C4-2B (cell line): ENCODE results near the gene LTBP4.

Experiments
- H3K27ac ChIP-seq: fragments of 450-650 bp; 2 replicates; pipeline ENCODE4 v1.5.1; 2017
- CTCF ChIP-seq: fragments of 450-650 bp; conservative IDR thresholded peaks from 2 replicates; pipeline ENCODE4 v1.5.1; 2017; ENCODE audit warnings: mild to moderate bottlenecking
- ZFX ChIP-seq: fragments of 450-650 bp; IDR thresholded peaks from 2 replicates; pipeline ENCODE4 v1.6.1; 2017

LTBP4 gene

DNA sequence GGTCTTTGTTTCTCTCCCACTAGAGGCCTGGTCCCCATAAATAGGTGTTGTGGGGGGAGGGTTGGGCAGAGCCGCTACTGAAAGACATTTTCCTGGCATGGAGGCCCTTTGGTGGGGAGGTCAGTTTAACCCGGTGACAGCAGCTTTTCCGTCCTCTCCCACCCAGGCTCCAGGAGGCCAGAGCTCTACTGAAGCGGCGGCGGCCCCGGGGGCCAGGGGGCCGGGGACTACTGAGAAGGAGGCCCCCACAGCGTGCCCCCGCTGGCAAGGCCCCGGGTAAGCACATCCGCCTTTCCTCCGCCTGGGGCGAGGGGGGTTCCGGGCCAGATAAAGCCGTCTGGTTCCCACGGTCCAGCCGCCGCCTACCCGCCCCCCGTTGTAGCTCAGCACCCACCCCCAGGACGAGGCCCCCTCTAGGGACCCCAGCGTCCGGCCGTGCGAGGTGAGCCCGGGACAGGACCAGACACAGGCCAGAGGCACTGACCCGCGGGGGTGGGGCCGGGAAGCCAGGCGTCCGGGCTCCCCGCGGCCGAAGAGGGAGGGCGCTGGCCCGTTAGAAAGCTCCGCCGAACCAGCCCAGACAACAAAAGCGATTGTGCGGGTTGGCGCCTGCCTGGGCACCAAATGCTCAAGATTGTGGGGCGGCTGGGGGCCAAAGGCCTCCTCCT lies 1.1 kb upstream of the LTBP4 start:
- no peak overlapping the region for H3K27ac ChIP-seq
- TF ChIP-seq CTCF (no peak), ZFX (no peak)

DNA sequence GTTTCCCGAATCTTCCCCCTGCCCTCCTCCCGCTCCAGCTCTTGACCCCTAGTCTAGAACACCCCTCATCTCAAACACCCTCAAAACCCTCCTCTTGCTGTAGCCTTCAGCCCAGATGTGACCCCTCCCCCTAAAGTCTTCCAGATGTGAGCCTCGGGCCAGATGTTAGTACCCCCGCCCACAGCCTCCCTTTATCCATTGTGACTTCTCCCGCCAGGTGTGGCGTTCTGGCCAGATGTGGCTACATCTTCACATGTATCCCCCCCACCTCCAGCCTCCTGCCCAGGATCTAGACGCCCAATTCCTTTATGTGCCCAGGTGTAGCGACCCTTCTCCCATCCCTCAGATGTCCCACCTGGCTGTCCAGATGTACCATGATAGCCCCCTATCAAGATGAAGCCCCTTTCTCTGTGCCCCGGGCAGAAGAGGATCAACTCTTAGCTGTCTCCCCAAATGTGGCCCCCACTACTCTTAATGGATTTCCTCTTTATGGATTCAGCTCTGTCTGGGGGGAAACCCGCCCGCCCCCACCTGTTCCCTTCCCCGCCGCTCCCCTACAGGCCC lies 517 bp upstream of the LTBP4 start:
- no peak overlapping the region for H3K27ac ChIP-seq
- no peak for TF ChIP-seq ZFX
- no peak for TF ChIP-seq CTCF

GRCh38 chr19:40603071-40603388 lies 1.9 kb downstream of the LTBP4 start:
- H3K27ac ChIP-seq: no peak overlapping the region
- TF ChIP-seq CTCF (no peak), ZFX (no peak)

GRCh38 chr19:40603389-40604170 lies 2.4 kb downstream of the LTBP4 start:
- no peak for TF ChIP-seq CTCF
- no peak for TF ChIP-seq ZFX
- no peak overlapping the region; the same call in 1 of the 2 replicates for H3K27ac ChIP-seq

DNA sequence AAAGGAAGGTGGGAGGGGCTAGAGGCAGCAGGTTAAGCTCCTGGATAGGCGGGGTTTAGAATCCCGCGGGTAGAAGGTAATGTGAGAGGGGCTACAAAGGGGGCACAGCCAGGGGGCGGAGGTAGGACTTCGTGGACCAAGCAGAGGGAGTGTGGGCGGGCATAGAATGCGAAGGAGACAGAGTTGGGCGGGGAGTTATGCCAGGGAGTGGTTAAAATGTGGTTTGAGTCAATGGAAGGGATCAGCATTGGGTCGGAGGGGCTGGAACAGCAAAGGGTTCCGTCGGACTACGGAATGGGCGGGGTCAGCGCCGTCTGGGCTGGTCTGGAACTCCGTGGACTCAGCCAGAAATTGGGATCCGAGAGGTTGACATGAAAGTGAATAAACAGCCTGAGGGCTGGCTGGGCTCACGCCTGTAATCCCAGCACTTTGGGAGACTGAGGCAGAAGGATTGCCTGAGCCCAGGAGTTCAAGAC lies 3.0 kb downstream of the LTBP4 start:
- H3K27ac ChIP-seq: peak overlapping the region; percentile 85
- TF ChIP-seq ZFX (no peak), CTCF (no peak)

DNA sequence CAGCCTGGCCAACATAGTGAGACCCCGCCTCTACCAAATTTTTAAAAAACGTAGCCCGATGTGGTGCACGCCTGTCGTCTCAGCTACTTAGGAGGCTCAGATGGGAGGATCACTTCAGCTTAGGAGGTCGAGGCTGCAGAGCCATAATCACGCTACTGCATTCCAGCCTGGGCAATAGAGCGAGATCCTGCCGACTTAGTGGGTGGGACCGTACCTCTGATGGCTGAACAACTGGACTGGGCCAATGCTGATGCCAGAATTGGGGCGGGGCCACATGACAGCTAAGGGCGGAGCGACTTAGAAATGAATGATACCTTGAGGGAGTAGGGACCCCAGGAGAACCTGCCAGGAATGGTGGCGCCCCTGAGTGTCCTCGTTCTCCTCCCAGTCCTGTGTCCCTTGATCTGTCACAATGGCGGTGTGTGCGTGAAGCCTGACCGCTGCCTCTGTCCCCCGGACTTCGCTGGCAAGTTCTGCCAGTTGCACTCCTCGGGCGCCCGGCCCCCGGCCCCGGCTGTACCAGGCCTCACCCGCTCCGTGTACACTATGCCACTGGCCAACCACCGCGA lies 3.6 kb downstream of the LTBP4 start:
- peak overlapping the region; percentile 85 for H3K27ac ChIP-seq
- TF ChIP-seq ZFX: no peak
- no peak for TF ChIP-seq CTCF
